B cell (primary cell): ENCODE results near the gene PAX2. TPM values are rescaled to one million over a fixed set of nuclear protein-coding genes. Genes with fewer than 3 reads are reported as not detected.

Source experiments
- ATAC-seq: fragments of 200-7000 bp; cut with Tn5 transposase; one replicate; pipeline ENCODE4 v1.10.0; 2021; ENCODE audit warnings: low read depth, mild to moderate bottlenecking, moderate number of reproducible peaks, moderate library complexity
- CTCF ChIA-PET: fragments of 350-600 bp; sonication (Branson Sonifier 250); formaldehyde crosslinking; loops from one replicate; lab custom pipeline; 2021; ENCODE audit warnings: antibody characterized with exemption, inconsistent platforms; lab: Charles Lee
- POLR2A ChIA-PET: fragments of 350-600 bp; sonication (Branson Sonifier 250); formaldehyde crosslinking; loops from one replicate; lab custom pipeline; 2021; ENCODE audit warnings: antibody characterized with exemption; lab: Charles Lee
- DNase-seq: peaks from one replicate; pipeline ENCODE4 v3.0.0; 2013
- H2AFZ ChIP-seq: 2 replicates; pipeline ENCODE4 v1.6.1; 2012; ENCODE audit warnings: mild to moderate bottlenecking, low read depth, low read length; ENCODE audit not compliant: insufficient read depth, poor library complexity, severe bottlenecking
- H3K27ac ChIP-seq, 2 donors: 1 replicate in 1 of 2; 2 replicates in 1 of 2; pipeline ENCODE4 v1.5.1; 2012 to 2013; ENCODE audit warnings: low read length in 2 of 2, mild to moderate bottlenecking in 2 of 2, moderate library complexity in 1 of 2
- H3K27me3 ChIP-seq, 4 experiments: fragments of 200-600 bp in 1 of 4; sonication (generic) in 1 of 4; replicated peaks in 1 of 4; 1 replicate in 2 of 4; 2 replicates in 2 of 4; pipeline versions ENCODE4 v1.6.1 to v1.7.0; 2013 to 2016; ENCODE audit warnings: low read length in 3 of 4, mild to moderate bottlenecking in 2 of 4, mixed read lengths in 1 of 4, moderate library complexity in 1 of 4; ENCODE audit not compliant: insufficient read depth in 4 of 4, control insufficient read depth in 3 of 4; ENCODE audit errors: control extremely low read depth in 1 of 4
- H3K36me3 ChIP-seq, 2 experiments: replicated peaks in 1 of 2; 1 replicate in 1 of 2; 2 replicates in 1 of 2; pipeline versions ENCODE4 v1.6.1 to v1.7.1; 2013; ENCODE audit warnings: low read length in 1 of 2; ENCODE audit not compliant: insufficient read depth in 2 of 2, control insufficient read depth in 1 of 2; ENCODE audit errors: control extremely low read depth in 1 of 2, extremely low read depth in 1 of 2
- H3K4me1 ChIP-seq, 2 donors: fragments of 200-600 bp in 1 of 2; sonication (generic) in 1 of 2; 1 replicate in 1 of 2; 2 replicates in 1 of 2; pipeline versions ENCODE4 v1.5.1 to v1.6.1; 2013 to 2017; ENCODE audit warnings: low read length in 2 of 2; ENCODE audit not compliant: control insufficient read depth in 2 of 2, insufficient read depth in 2 of 2
- H3K4me2 ChIP-seq: replicated peaks from 2 replicates; pipeline ENCODE3; 2012; ENCODE audit warnings: mild to moderate bottlenecking, low read depth, low read length; ENCODE audit not compliant: poor library complexity, severe bottlenecking
- H3K4me3 ChIP-seq, 5 experiments: fragments of 200-600 bp in 1 of 5; sonication (generic) in 1 of 5; 1 replicate in 3 of 5; 2 replicates in 2 of 5; pipeline versions ENCODE4 v1.5.1 to v1.7.0; 2011 to 2016; ENCODE audit warnings: low read length in 4 of 5, mild to moderate bottlenecking in 4 of 5, low read depth in 2 of 5, control low read depth in 1 of 5, moderate library complexity in 1 of 5; ENCODE audit not compliant: insufficient read depth in 1 of 5; ENCODE audit errors: control extremely low read depth in 1 of 5, extremely low read depth in 1 of 5
- H3K79me2 ChIP-seq: fragments of 200-600 bp; sonication (generic); one replicate; pipeline ENCODE4 v1.6.0; 2016; ENCODE audit warnings: low read length; ENCODE audit not compliant: control insufficient read depth, insufficient read depth
- H3K9ac ChIP-seq: fragments of 200-600 bp; sonication (generic); 2 replicates; pipeline ENCODE4 v1.6.1; 2017; ENCODE audit warnings: mild to moderate bottlenecking, low read length, moderate library complexity
- H3K9me3 ChIP-seq, 3 donors: one replicate each; pipeline versions ENCODE4 v1.6.1 to v1.7.1; 2013; ENCODE audit warnings: low read length in 2 of 3; ENCODE audit not compliant: control insufficient read depth in 2 of 3, insufficient read depth in 1 of 3; ENCODE audit errors: control extremely low read depth in 1 of 3
- H4K20me1 ChIP-seq: 2 replicates; pipeline ENCODE4 v1.6.0; 2012; ENCODE audit warnings: mild to moderate bottlenecking, low read length; ENCODE audit not compliant: insufficient read depth, control insufficient read depth, poor library complexity, severe bottlenecking
- H3K27ac Mint-ChIP-seq: one replicate; pipeline ENCODE4 v1.8.0; 2021; ENCODE audit warnings: mixed read lengths
- H3K27me3 Mint-ChIP-seq: one replicate; pipeline ENCODE4 v1.8.0; 2021; ENCODE audit warnings: mixed read lengths
- H3K4me1 Mint-ChIP-seq: one replicate; pipeline ENCODE4 v1.8.0; 2021; ENCODE audit warnings: mixed read lengths
- H3K4me3 Mint-ChIP-seq: one replicate; pipeline ENCODE4 v1.8.0; 2021; ENCODE audit warnings: mixed read lengths
- H3K9me3 Mint-ChIP-seq: one replicate; pipeline ENCODE4 v1.8.0; 2022; ENCODE audit warnings: mixed read lengths; ENCODE audit not compliant: insufficient read depth
- CTCF ChIP-seq: fragments of 200-600 bp; IDR thresholded peaks from one replicate; pipeline ENCODE4 v1.8.0; 2022; ENCODE audit warnings: antibody characterized with exemption, mild to moderate bottlenecking
- EZH2 ChIP-seq: IDR thresholded peaks from 2 replicates; pipeline ENCODE4 v1.6.1; 2012; ENCODE audit warnings: borderline replicate concordance, low read depth, mild to moderate bottlenecking, moderate library complexity, low read length; ENCODE audit not compliant: insufficient read depth, poor library complexity, severe bottlenecking
- WGBS: methylation state at CpG from one replicate; pipeline ENCODE4 v1.1.5; 2013; ENCODE audit warnings: missing lambda C conversion rate; ENCODE audit not compliant: insufficient coverage; 5-methylcytosine and 5-hydroxymethylcytosine counted together
- intact Hi-C: fragments of 100-400 bp; cut with micrococcal nuclease; formaldehyde crosslinking; loops from one replicate; pipeline ENCODE4 v1.10.0; 2022
- polyA plus RNA-seq: library from polyadenylated mRNA; depleted of rRNA; stranded (reverse); fragments of >200 nt; gene quantifications from 2 replicates; pipeline ENCODE4 v1.2.3, GENCODE V29; 2012
- total RNA-seq, 2 donors: library from RNA; stranded (reverse); fragments of 120-200 nt in 1 of 2; gene quantifications; 1 replicate in 1 of 2; 2 replicates in 1 of 2; pipeline versions ENCODE4 v1.2.3 to v1.2.4, GENCODE V29; 2013 to 2022

Gene PAX2
- total and polyA plus RNA-seq, 2 donors (not counting 1 experiment from before 2014, with no cell fraction given) = 0.12 TPM; not detected in 1

GRCh38 chr10:100767422-100767775 is 22.0 kb downstream of the PAX2 start:
- no peak for ATAC-seq
- H3K27me3 Mint-ChIP-seq = peaks cover 39% of the 10 kb centered on the region
- peaks cover 0 to 23% (median 11%) of the 10 kb centered on the region in 4 experiments for H3K27me3 ChIP-seq

GRCh38 chr10:100769481-100769880 is 24.1 kb downstream of the PAX2 start:
- H3K27ac ChIP-seq = no peak overlapping the region
- ATAC-seq = no peak
- WGBS = 86% methylated on average over 1 of the region's 2 CpGs

More at GRCh38 chr10:100767422-100767775, 22.0 kb downstream of the PAX2 start:
- no peak for TF ChIP-seq EZH2
- TF ChIP-seq CTCF = no peak
- DNase-seq = no peak
- no peak overlapping the region for H3K27ac ChIP-seq
- no peaks in the 10 kb centered on the region for H3K9me3 ChIP-seq
- no peak overlapping the region for H3K4me3 Mint-ChIP-seq
- H3K9me3 Mint-ChIP-seq = no peaks in the 10 kb centered on the region
- no peaks in the 10 kb centered on the region for H3K36me3 ChIP-seq
- no peak overlapping the region for H2AFZ ChIP-seq
- 92% methylated on average over 2 of the region's 5 CpGs for WGBS
- ChIA-PET CTCF (no interaction called here), POLR2A (no interaction called here)
- no peak overlapping the region for H3K27ac Mint-ChIP-seq
- intact Hi-C loops = no loop called here
- H3K4me1 ChIP-seq = no peaks in the 10 kb centered on the region
- no peak overlapping the region for H3K4me2 ChIP-seq
- no peaks in the 10 kb centered on the region for H3K79me2 ChIP-seq
- no peak overlapping the region for H3K4me3 ChIP-seq
- H4K20me1 ChIP-seq = no peaks in the 10 kb centered on the region
- H3K9ac ChIP-seq = no peak overlapping the region
- no peaks in the 10 kb centered on the region for H3K4me1 Mint-ChIP-seq

More at GRCh38 chr10:100769481-100769880, 24.1 kb downstream of the PAX2 start:
- H3K27ac Mint-ChIP-seq = no peak overlapping the region
- CTCF ChIA-PET = no interaction called here
- H3K4me1 ChIP-seq = no peaks in the 10 kb centered on the region
- TF ChIP-seq EZH2 = no peak
- no peaks in the 10 kb centered on the region for H3K79me2 ChIP-seq
- POLR2A ChIA-PET = no interaction called here
- intact Hi-C loops = no loop called here
- no peak overlapping the region for H3K4me2 ChIP-seq
- no peak overlapping the region for H3K4me3 ChIP-seq
- peaks cover 0 to 16% (median 8%) of the 10 kb centered on the region in 4 experiments for H3K27me3 ChIP-seq
- H3K36me3 ChIP-seq = no peaks in the 10 kb centered on the region
- no peaks in the 10 kb centered on the region for H3K9me3 ChIP-seq
- no peak overlapping the region for H3K9ac ChIP-seq
- H2AFZ ChIP-seq = no peak overlapping the region
- H3K9me3 Mint-ChIP-seq = no peaks in the 10 kb centered on the region
- no peaks in the 10 kb centered on the region for H4K20me1 ChIP-seq
- no peak for DNase-seq
- H3K27me3 Mint-ChIP-seq = peaks cover 44% of the 10 kb centered on the region
- H3K4me1 Mint-ChIP-seq = no peaks in the 10 kb centered on the region
- H3K4me3 Mint-ChIP-seq = no peak overlapping the region
